Hepatocyte (in vitro differentiated cells): ENCODE results near the gene DUOX2. TPM values are rescaled to one million over a fixed set of nuclear protein-coding genes. Genes with fewer than 3 reads are reported as not detected.

ENCODE experiments used
- DNase-seq: peaks from one replicate; pipeline ENCODE4 v3.0.0-alpha.2; 2016; ENCODE audit warnings: low spot score
- H2AFZ ChIP-seq: fragments of 200-600 bp; sonication (generic); 2 replicates; pipeline ENCODE4 v1.6.0; 2016; ENCODE audit warnings: antibody characterized with exemption, mild to moderate bottlenecking
- H3K27ac ChIP-seq: fragments of 200-600 bp; sonication (generic); 2 replicates; pipeline ENCODE4 v1.5.1; 2016; ENCODE audit warnings: mild to moderate bottlenecking
- H3K27me3 ChIP-seq: fragments of 200-600 bp; sonication (generic); 2 replicates; pipeline ENCODE4 v1.6.1; 2016
- H3K36me3 ChIP-seq: fragments of 200-600 bp; sonication (generic); replicated peaks from 2 replicates; pipeline ENCODE4 v1.5.1; 2016; ENCODE audit warnings: low read depth; ENCODE audit not compliant: insufficient read depth
- H3K4me1 ChIP-seq: fragments of 200-600 bp; sonication (generic); 2 replicates; pipeline ENCODE4 v1.5.1; 2016; ENCODE audit warnings: mild to moderate bottlenecking, moderate library complexity; ENCODE audit not compliant: insufficient read depth
- H3K4me2 ChIP-seq: fragments of 200-600 bp; sonication (generic); 2 replicates; pipeline ENCODE4 v1.6.0; 2016
- H3K4me3 ChIP-seq: fragments of 200-600 bp; sonication (generic); 2 replicates; pipeline ENCODE4 v1.5.1; 2016; ENCODE audit warnings: mild to moderate bottlenecking
- H3K79me2 ChIP-seq: fragments of 200-600 bp; sonication (generic); 2 replicates; pipeline ENCODE4 v1.6.0; 2017; ENCODE audit warnings: mild to moderate bottlenecking
- H3K9me2 ChIP-seq: fragments of 200-600 bp; sonication (generic); replicated peaks from 2 replicates; pipeline ENCODE4 v1.6.0; 2017; ENCODE audit warnings: mild to moderate bottlenecking; ENCODE audit not compliant: insufficient read depth
- H3K9me3 ChIP-seq: fragments of 200-600 bp; sonication (generic); 2 replicates; pipeline ENCODE4 v1.5.1; 2016; ENCODE audit warnings: low read depth, mild to moderate bottlenecking
- H4K20me1 ChIP-seq: fragments of 200-600 bp; sonication (generic); 2 replicates; pipeline ENCODE4 v1.6.0; 2016; ENCODE audit warnings: mild to moderate bottlenecking; ENCODE audit not compliant: insufficient read depth, poor library complexity, severe bottlenecking
- CTCF ChIP-seq: fragments of 200-600 bp; sonication (generic); IDR thresholded peaks from 2 replicates; pipeline ENCODE4 v1.5.1; 2016; ENCODE audit warnings: antibody characterized with exemption, mild to moderate bottlenecking; ENCODE audit not compliant: poor library complexity
- EZH2 ChIP-seq: fragments of 200-600 bp; sonication (generic); IDR thresholded peaks from 2 replicates; pipeline ENCODE4 v1.6.1; 2016; ENCODE audit warnings: antibody characterized with exemption, mild to moderate bottlenecking, borderline replicate concordance
- EZH2phosphoT487 ChIP-seq: fragments of 200-600 bp; sonication (generic); IDR thresholded peaks from one replicate; pipeline ENCODE4 v1.6.1; 2018; ENCODE audit warnings: antibody characterized with exemption, mild to moderate bottlenecking, low read depth, moderate library complexity; ENCODE audit not compliant: unreplicated experiment, severe bottlenecking
- WGBS: methylation state at CpG from one replicate; pipeline ENCODE4 v1.1.6; 2016; ENCODE audit warnings: low lambda C conversion rate; ENCODE audit errors: missing lambda C conversion rate; 5-methylcytosine and 5-hydroxymethylcytosine counted together
- polyA plus RNA-seq: library from polyadenylated mRNA; unstranded; fragments of >200 nt; fragmentation: Nextera tagmentation; extraction: Ambion mirVana; gene quantifications from 2 replicates; pipeline ENCODE4 v1.2.1, GENCODE V29; 2016
- total RNA-seq: library from RNA; depleted of rRNA; stranded (reverse); fragments of >200 nt; gene quantifications from 2 replicates; pipeline ENCODE4 v1.2.3, GENCODE V29; 2014

The DUOX2 gene
- total and polyA plus RNA-seq, 2 experiments from 2014 or later, result 21.4 to 37.4 TPM

GRCh38 chr15:45094358-45094730 lies 19.6 kb downstream of the DUOX2 start:
- Histone ChIP-seq H2AFZ (no peak overlapping the region), H4K20me1 (no peaks in the 10 kb centered on the region), H3K79me2 (no peaks in the 10 kb centered on the region), H3K4me1 (peaks cover 7% of the 10 kb centered on the region), H3K4me2 (no peak overlapping the region), H3K27me3 (no peaks in the 10 kb centered on the region), H3K4me3 (no peak overlapping the region), H3K27ac (no peak overlapping the region), H3K9me3 (no peaks in the 10 kb centered on the region), H3K36me3 (no peaks in the 10 kb centered on the region), H3K9me2 (no peaks in the 10 kb centered on the region)
- DNase-seq, result peak; percentile 56
- TF ChIP-seq EZH2, result no peak
- no peak for TF ChIP-seq EZH2phosphoT487
- TF ChIP-seq CTCF, result no peak
- 68% methylated on average over 3 of the region's 9 CpGs for WGBS

DNA sequence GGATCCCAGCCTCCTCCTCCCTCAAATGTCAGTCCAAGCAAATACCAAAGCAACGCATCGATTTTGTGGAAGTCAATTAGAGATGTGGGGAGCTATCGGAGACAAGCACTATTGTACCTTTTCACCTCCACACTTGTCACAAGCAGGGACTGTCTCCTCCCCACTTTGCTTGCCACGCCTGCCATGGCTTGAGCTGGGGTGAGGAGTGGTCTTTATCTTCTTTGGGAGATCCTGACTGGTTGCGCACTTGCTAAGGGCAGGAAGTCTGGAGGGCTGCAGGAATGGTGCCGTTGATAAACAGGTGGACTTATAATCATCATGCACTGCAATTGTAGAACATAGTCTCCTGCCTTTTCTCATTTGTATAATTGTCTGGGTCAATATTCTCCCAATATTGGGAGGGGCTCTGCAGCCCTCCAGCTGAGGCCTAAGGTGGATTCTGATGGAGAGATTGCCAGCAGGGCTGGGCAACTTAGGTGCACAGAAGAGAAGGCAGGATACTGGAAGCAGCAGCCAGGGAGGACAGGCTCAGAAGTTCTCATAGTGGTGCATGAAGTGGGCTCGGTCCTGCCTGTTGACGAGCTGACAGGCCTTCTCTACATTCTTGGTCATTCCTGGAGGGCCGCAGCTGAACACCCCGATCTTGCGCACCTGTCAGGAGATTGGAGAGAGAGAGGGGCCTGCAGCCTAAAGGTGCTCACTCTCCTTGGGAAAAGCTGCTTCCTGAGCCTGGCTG lies 20.2 kb downstream of the DUOX2 start:
- no peak overlapping the region for H2AFZ ChIP-seq
- H3K9me2 ChIP-seq, result no peaks in the 10 kb centered on the region
- H3K36me3 ChIP-seq, result no peaks in the 10 kb centered on the region

DNA sequence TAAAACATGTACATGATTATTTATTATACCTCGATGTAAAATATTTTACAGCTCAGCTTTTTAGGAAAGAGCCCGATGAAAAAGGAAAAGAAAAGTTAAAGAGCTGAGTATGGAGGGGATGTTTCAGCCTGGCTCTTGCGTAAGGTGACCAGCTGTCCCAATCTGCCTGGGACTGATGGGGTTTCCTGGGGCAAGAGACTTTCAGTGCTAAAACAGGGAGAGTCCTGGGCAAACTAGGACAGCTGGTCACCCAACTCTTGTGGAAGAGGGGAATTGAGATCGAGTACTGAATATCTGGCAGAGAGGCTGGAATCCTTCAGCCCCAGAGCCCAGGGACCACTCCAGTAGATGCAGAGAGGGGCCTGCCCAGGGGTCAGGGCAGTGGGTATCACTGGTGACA lies 21.0 kb downstream of the DUOX2 start:
- Histone ChIP-seq H3K79me2 (no peaks in the 10 kb centered on the region), H3K4me3 (no peak overlapping the region), H3K9me2 (no peaks in the 10 kb centered on the region), H3K27me3 (no peaks in the 10 kb centered on the region), H4K20me1 (no peaks in the 10 kb centered on the region), H3K4me1 (peaks cover 13% of the 10 kb centered on the region), H2AFZ (no peak overlapping the region), H3K27ac (no peak overlapping the region), H3K4me2 (no peak overlapping the region), H3K36me3 (no peaks in the 10 kb centered on the region), H3K9me3 (no peaks in the 10 kb centered on the region)
- TF ChIP-seq EZH2phosphoT487 (no peak), CTCF (no peak), EZH2 (no peak)
- WGBS, result 91% methylated on average over 4 of the region's 4 CpGs
- DNase-seq, result no peak

More for the DNA sequence above, 20.2 kb downstream of the DUOX2 start:
- Histone ChIP-seq H4K20me1 (no peaks in the 10 kb centered on the region), H3K9me3 (no peaks in the 10 kb centered on the region), H3K4me3 (no peak overlapping the region), H3K4me1 (peaks cover 7% of the 10 kb centered on the region), H3K27ac (no peak overlapping the region), H3K27me3 (no peaks in the 10 kb centered on the region), H3K4me2 (no peak overlapping the region), H3K79me2 (no peaks in the 10 kb centered on the region)
- 91% methylated on average over 11 of the region's 11 CpGs for WGBS
- no peak for DNase-seq
- TF ChIP-seq EZH2phosphoT487, result no peak
- TF ChIP-seq CTCF, result no peak
- TF ChIP-seq EZH2, result no peak
